ENCODE results near the gene MAP3K4. TPM values are rescaled to one million over a fixed set of nuclear protein-coding genes. Genes with fewer than 3 reads are reported as not detected.

Gene MAP3K4
- total RNA-seq, 1 experiment from 2014 or later = 27.9 TPM

GRCh38 chr6:160967351-160967750 is 24.2 kb upstream of the MAP3K4 start:
- no peak for ATAC-seq
- Histone ChIP-seq H3K9me3 (ENCODE audit: low read length) (no peaks in the 10 kb centered on the region), H3K27ac (ENCODE audit: low read length) (no peak overlapping the region), H3K9me2 (replicated peaks; ENCODE audit: low read length) (no peaks in the 10 kb centered on the region), H3K4me2 (ENCODE audit: low read length) (no peak overlapping the region), H3K27me3 (ENCODE audit: low read length) (no peaks in the 10 kb centered on the region), H3F3A (ENCODE audit: low read length, unreplicated experiment) (no peaks in the 10 kb centered on the region), H3K4me1 (ENCODE audit: insufficient read depth, low read length) (peaks cover 4% of the 10 kb centered on the region; the same call in 1 of the 2 replicates), H3K9ac (ENCODE audit: low read length) (no peak overlapping the region), H2AFZ (ENCODE audit: low read length) (no peak overlapping the region), H3K36me3 (ENCODE audit: low read depth, low read length) (no peaks in the 10 kb centered on the region), H3K4me3 (ENCODE audit: low read length) (no peak overlapping the region), H3K79me2 (ENCODE audit: low read length) (no peaks in the 10 kb centered on the region), H4K20me1 (ENCODE audit: low read length) (no peaks in the 10 kb centered on the region)
- POLR2A ChIA-PET (ENCODE audit: unreplicated experiment) = no interaction called here
- no peak for DNase-seq
- BruUV-seq (replicated peaks) = no TSS peak
- intact Hi-C loops (cut with micrococcal nuclease) = no loop called here
- CTCF ChIA-PET = no interaction called here
- TF ChIP-seq EZH2phosphoT487 (IDR thresholded peaks at IDR 0.05; ENCODE audit: borderline replicate concordance, low read length) (no peak), CTCF (conservative IDR thresholded peaks at IDR 0.05; ENCODE audit: low read depth, low read length) (no peak), EZH2 (IDR thresholded peaks at IDR 0.05; ENCODE audit: low read length, unreplicated experiment) (no peak)

DNA sequence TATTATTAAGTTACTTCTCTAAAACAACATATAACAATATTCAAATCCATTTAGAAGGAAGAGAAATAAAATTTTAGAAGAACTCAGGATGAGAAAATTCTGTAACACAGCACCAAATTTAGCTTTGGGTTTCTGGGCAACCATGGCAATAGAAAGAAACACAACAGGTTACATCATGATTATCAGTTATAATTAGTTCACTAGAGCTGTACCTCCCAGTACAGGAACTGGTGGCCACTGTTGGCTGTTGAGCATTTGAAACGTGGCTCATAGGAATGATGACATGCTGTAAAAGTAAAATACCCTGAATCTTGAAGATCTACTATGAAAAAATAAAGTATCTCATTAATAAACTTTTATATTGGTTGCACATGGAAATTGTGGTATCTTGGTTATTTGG is 23.7 kb upstream of the MAP3K4 start:
- Histone ChIP-seq H3K27me3 (ENCODE audit: low read length) (no peaks in the 10 kb centered on the region), H3K4me1 (ENCODE audit: insufficient read depth, low read length) (peaks cover 4% of the 10 kb centered on the region; the same call in 1 of the 2 replicates), H3K27ac (ENCODE audit: low read length) (no peak overlapping the region), H3K9me2 (replicated peaks; ENCODE audit: low read length) (no peaks in the 10 kb centered on the region), H3K36me3 (ENCODE audit: low read depth, low read length) (no peaks in the 10 kb centered on the region), H3K4me3 (ENCODE audit: low read length) (no peak overlapping the region), H2AFZ (ENCODE audit: low read length) (no peak overlapping the region), H3K9ac (ENCODE audit: low read length) (no peak overlapping the region), H4K20me1 (ENCODE audit: low read length) (no peaks in the 10 kb centered on the region), H3F3A (ENCODE audit: low read length, unreplicated experiment) (no peaks in the 10 kb centered on the region), H3K79me2 (ENCODE audit: low read length) (no peaks in the 10 kb centered on the region), H3K9me3 (ENCODE audit: low read length) (no peaks in the 10 kb centered on the region), H3K4me2 (ENCODE audit: low read length) (no peak overlapping the region)
- no peak for DNase-seq
- no TSS peak for BruUV-seq (replicated peaks)
- no peak for ATAC-seq
- intact Hi-C loops (cut with micrococcal nuclease) = no loop called here
- ChIA-PET POLR2A (ENCODE audit: unreplicated experiment) (no interaction called here), CTCF (no interaction called here)
- TF ChIP-seq EZH2 (IDR thresholded peaks at IDR 0.05; ENCODE audit: low read length, unreplicated experiment) (no peak), CTCF (conservative IDR thresholded peaks at IDR 0.05; ENCODE audit: low read depth, low read length) (no peak), EZH2phosphoT487 (IDR thresholded peaks at IDR 0.05; ENCODE audit: borderline replicate concordance, low read length) (no peak)

DNA sequence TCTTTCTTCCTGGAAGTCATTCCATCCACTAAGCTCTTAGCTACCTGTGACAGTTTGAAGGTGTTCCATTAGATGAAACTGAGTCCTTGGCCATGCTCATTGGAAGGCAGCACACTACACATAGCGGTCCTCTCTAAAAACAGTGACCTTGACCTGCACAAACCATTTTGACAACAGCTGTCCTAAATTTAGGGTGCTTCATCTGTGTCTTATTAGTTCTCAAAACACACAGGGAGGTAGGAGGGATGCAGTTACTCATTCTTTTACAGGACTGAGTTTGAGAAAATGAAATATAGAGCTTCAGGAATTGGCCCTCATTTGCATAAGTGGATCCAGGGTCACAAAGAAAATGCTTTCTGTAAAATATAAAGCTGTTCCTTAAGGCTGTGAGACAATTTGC is 20.4 kb upstream of the MAP3K4 start:
- intact Hi-C loops (cut with micrococcal nuclease) = no loop called here
- Histone ChIP-seq H3K27ac (ENCODE audit: low read length) (no peak overlapping the region), H3K9me3 (ENCODE audit: low read length) (no peaks in the 10 kb centered on the region), H3K4me3 (ENCODE audit: low read length) (no peak overlapping the region), H3K79me2 (ENCODE audit: low read length) (no peaks in the 10 kb centered on the region), H3K9ac (ENCODE audit: low read length) (no peak overlapping the region), H3K4me2 (ENCODE audit: low read length) (no peak overlapping the region), H3K4me1 (ENCODE audit: insufficient read depth, low read length) (peaks cover 4% of the 10 kb centered on the region; the same call in 1 of the 2 replicates), H4K20me1 (ENCODE audit: low read length) (no peaks in the 10 kb centered on the region), H3K36me3 (ENCODE audit: low read depth, low read length) (no peaks in the 10 kb centered on the region), H3K27me3 (ENCODE audit: low read length) (no peaks in the 10 kb centered on the region), H2AFZ (ENCODE audit: low read length) (no peak overlapping the region), H3K9me2 (replicated peaks; ENCODE audit: low read length) (no peaks in the 10 kb centered on the region), H3F3A (ENCODE audit: low read length, unreplicated experiment) (no peaks in the 10 kb centered on the region)
- ATAC-seq = no peak
- no peak for DNase-seq
- ChIA-PET CTCF (no interaction called here), POLR2A (ENCODE audit: unreplicated experiment) (no interaction called here)
- no TSS peak for BruUV-seq (replicated peaks)
- TF ChIP-seq EZH2 (IDR thresholded peaks at IDR 0.05; ENCODE audit: low read length, unreplicated experiment) = no peak
- no peak for TF ChIP-seq CTCF (conservative IDR thresholded peaks at IDR 0.05; ENCODE audit: low read depth, low read length)
- TF ChIP-seq EZH2phosphoT487 (IDR thresholded peaks at IDR 0.05; ENCODE audit: borderline replicate concordance, low read length) = no peak
